GM18499 (cell line): ENCODE results near the gene IGHMBP2.

ENCODE experiments used
- ATAC-seq: cut with Tn5 transposase; IDR thresholded peaks from one replicate; pipeline ENCODE4 v1.9.1; 2021; ENCODE audit warnings: moderate number of reproducible peaks; ENCODE audit not compliant: insufficient read depth, unreplicated experiment

Gene IGHMBP2

GRCh38 chr11:68936676-68937620 is 33.3 kb downstream of the IGHMBP2 start:
- no peak for ATAC-seq

GRCh38 chr11:68938088-68938487 is 34.4 kb downstream of the IGHMBP2 start:
- no peak for ATAC-seq

GRCh38 chr11:68938816-68939582 is 35.3 kb downstream of the IGHMBP2 start:
- no peak for ATAC-seq

GRCh38 chr11:68939583-68940555 is 36.2 kb downstream of the IGHMBP2 start:
- no peak for ATAC-seq

GRCh38 chr11:68940651-68941323 is 37.1 kb downstream of the IGHMBP2 start:
- no peak for ATAC-seq

- ATAC-seq, result no peak
Observed at GRCh38 chr11:68941324-68942094, 37.8 kb downstream of the IGHMBP2 start.

GRCh38 chr11:68942095-68942620 is 38.5 kb downstream of the IGHMBP2 start:
- ATAC-seq, result no peak

GRCh38 chr11:68942751-68943271 is 39.1 kb downstream of the IGHMBP2 start:
- ATAC-seq, result no peak

GRCh38 chr11:68946416-68947090 is 42.9 kb downstream of the IGHMBP2 start:
- no peak for ATAC-seq

- no peak for ATAC-seq
Observed at GRCh38 chr11:68947151-68947550, 43.5 kb downstream of the IGHMBP2 start.

GRCh38 chr11:68948496-68948895 is 44.8 kb downstream of the IGHMBP2 start:
- ATAC-seq, result no peak

- no peak for ATAC-seq
Observed at GRCh38 chr11:68948935-68949334, 45.2 kb downstream of the IGHMBP2 start.

GRCh38 chr11:68950270-68950669 is 46.6 kb downstream of the IGHMBP2 start:
- no peak for ATAC-seq

GRCh38 chr11:68950762-68951161 is 47.1 kb downstream of the IGHMBP2 start:
- no peak for ATAC-seq

- ATAC-seq, result no peak
Observed at GRCh38 chr11:68954836-68955606, 51.3 kb downstream of the IGHMBP2 start.

GRCh38 chr11:68955607-68955958 is 51.9 kb downstream of the IGHMBP2 start:
- ATAC-seq, result no peak

GRCh38 chr11:68956142-68956541 is 52.5 kb downstream of the IGHMBP2 start:
- ATAC-seq, result no peak
